ES-I3 (cell line): ENCODE results near the gene NDUFV1.
"Not testable (repeated sequence)": the region's sequence is repeated elsewhere in the genome, so short reads cannot be mapped to it uniquely, and the experiment has no call there.

Experiments
- H3K36me3 ChIP-seq: 2 replicates; pipeline ENCODE4 v1.6.1; 2013; ENCODE audit warnings: mild to moderate bottlenecking, low read length, control low read depth, moderate library complexity; ENCODE audit not compliant: insufficient read depth
- H3K4me1 ChIP-seq: 2 replicates; pipeline ENCODE4 v1.6.1; 2013; ENCODE audit warnings: mild to moderate bottlenecking, control low read depth, low read length; ENCODE audit not compliant: insufficient read depth
- H3K9ac ChIP-seq: 2 replicates; pipeline ENCODE4 v1.6.1; 2013; ENCODE audit warnings: low read depth, mild to moderate bottlenecking, low read length, moderate library complexity
- H3K9me3 ChIP-seq: 2 replicates; pipeline ENCODE4 v1.6.1; 2013; ENCODE audit warnings: mild to moderate bottlenecking, low read length, moderate library complexity; ENCODE audit not compliant: control insufficient read depth, insufficient read depth

The NDUFV1 gene

GRCh38 chr11:67611704-67612587, 5.2 kb downstream of the NDUFV1 start:
- 0 out of 2 replicates have a peak, but pooled peaks cover 3% of the 10 kb centered on the region for H3K36me3 ChIP-seq
- no peaks in the 10 kb centered on the region for H3K9me3 ChIP-seq
- no peak overlapping the region for H3K9ac ChIP-seq
- peaks cover 16% of the 10 kb centered on the region for H3K4me1 ChIP-seq

- no peak overlapping the region for H3K9ac ChIP-seq
- H3K9me3 ChIP-seq = no peaks in the 10 kb centered on the region
- H3K4me1 ChIP-seq = peaks cover 24% of the 10 kb centered on the region
- 0 out of 2 replicates have a peak, but pooled peaks cover 3% of the 10 kb centered on the region for H3K36me3 ChIP-seq
These were observed 6.0 kb downstream of the NDUFV1 start for GRCh38 chr11:67612751-67613150.

GRCh38 chr11:67613313-67613959, 6.7 kb downstream of the NDUFV1 start:
- Histone ChIP-seq H3K9me3 (no peaks in the 10 kb centered on the region), H3K36me3 (0 out of 2 replicates have a peak, but pooled peaks cover 3% of the 10 kb centered on the region), H3K9ac (peak overlapping the region; percentile 41; the same call in 1 of the 2 replicates), H3K4me1 (peaks cover 25% of the 10 kb centered on the region)

- Histone ChIP-seq H3K4me1 (peaks cover 25% of the 10 kb centered on the region), H3K9me3 (no peaks in the 10 kb centered on the region), H3K36me3 (0 out of 2 replicates have a peak, but pooled peaks cover 2% of the 10 kb centered on the region), H3K9ac (peak overlapping the region; percentile 41; the same call in 1 of the 2 replicates)
These were observed 7.4 kb downstream of the NDUFV1 start for GRCh38 chr11:67613960-67614715.

GRCh38 chr11:67614730-67615714, 8.3 kb downstream of the NDUFV1 start:
- Histone ChIP-seq H3K9ac (peak overlapping the region; percentile 41; the same call in 1 of the 2 replicates), H3K4me1 (peaks cover 25% of the 10 kb centered on the region)

GRCh38 chr11:67615728-67616430, 9.1 kb downstream of the NDUFV1 start:
- no peaks in the 10 kb centered on the region for H3K9me3 ChIP-seq
- no peak overlapping the region for H3K9ac ChIP-seq
- H3K4me1 ChIP-seq = peaks cover 25% of the 10 kb centered on the region
- no peaks in the 10 kb centered on the region for H3K36me3 ChIP-seq

More at GRCh38 chr11:67614730-67615714, 8.3 kb downstream of the NDUFV1 start:
- Histone ChIP-seq H3K36me3 (no peaks in the 10 kb centered on the region), H3K9me3 (no peaks in the 10 kb centered on the region)

GRCh38 chr11:67616431-67617242, 9.9 kb downstream of the NDUFV1 start:
- H3K9ac ChIP-seq = no peak overlapping the region
- H3K4me1 ChIP-seq = peaks cover 25% of the 10 kb centered on the region

GRCh38 chr11:67617243-67617953, 10.7 kb downstream of the NDUFV1 start:
- H3K9ac ChIP-seq = no peak overlapping the region

More at GRCh38 chr11:67616431-67617242, 9.9 kb downstream of the NDUFV1 start:
- Histone ChIP-seq H3K36me3 (no peaks in the 10 kb centered on the region), H3K9me3 (no peaks in the 10 kb centered on the region)

GRCh38 chr11:67618901-67619659, 12.3 kb downstream of the NDUFV1 start:
- Histone ChIP-seq H3K4me1 (peaks cover 20% of the 10 kb centered on the region), H3K9ac (peak overlapping the region; percentile 30; the same call in 1 of the 2 replicates)
- not testable (repeated sequence) for H3K9me3 ChIP-seq, H3K36me3 ChIP-seq

More at GRCh38 chr11:67617243-67617953, 10.7 kb downstream of the NDUFV1 start:
- Histone ChIP-seq H3K4me1 (peaks cover 25% of the 10 kb centered on the region), H3K9me3 (no peaks in the 10 kb centered on the region), H3K36me3 (no peaks in the 10 kb centered on the region)

- peaks cover 13% of the 10 kb centered on the region for H3K4me1 ChIP-seq
- H3K9ac ChIP-seq = peak overlapping the region; percentile 83; the same call in 1 of the 2 replicates
- H3K36me3 ChIP-seq, H3K9me3 ChIP-seq: not testable (repeated sequence)
These were observed 13.2 kb downstream of the NDUFV1 start for GRCh38 chr11:67619683-67620618.
